Esophagus squamous epithelium (tissue), 5 donors: ENCODE measurements around the gene ICE2. TPM values are rescaled to one million over a fixed set of nuclear protein-coding genes. Genes with fewer than 3 reads are reported as not detected.
"Not testable (repeated sequence)": the region's sequence is repeated elsewhere in the genome, so short reads cannot be mapped to it uniquely, and the experiment has no call there.

ENCODE experiments used
- DNase-seq: peaks from one replicate; lab custom pipeline; 2025; lab: John Stamatoyannopoulos, UW
- H3K27ac ChIP-seq, 4 donors: fragments of 200-600 bp; sonication (generic); one replicate each; pipeline ENCODE4 v1.5.1; 2016 to 2019; ENCODE audit warnings: mild to moderate bottlenecking in 1 of 4
- H3K27me3 ChIP-seq, 4 donors: fragments of 200-600 bp; sonication (generic); 1 replicate in 3 of 4; 2 replicates in 1 of 4; pipeline versions ENCODE4 v1.5.1 to v1.6.0; 2017 to 2021; ENCODE audit warnings: antibody characterized with exemption in 1 of 4
- H3K36me3 ChIP-seq, 3 donors: fragments of 200-600 bp; sonication (generic); one replicate each; pipeline ENCODE4 v1.5.1; 2016 to 2019
- H3K4me1 ChIP-seq, 3 donors: fragments of 200-600 bp; sonication (generic); one replicate each; pipeline ENCODE4 v1.5.1; 2017 to 2019
- H3K4me3 ChIP-seq, 4 donors: fragments of 200-600 bp; sonication (generic); 1 replicate in 3 of 4; 2 replicates in 1 of 4; pipeline ENCODE4 v1.5.1; 2016 to 2019; ENCODE audit warnings: mild to moderate bottlenecking in 2 of 4, moderate library complexity in 1 of 4
- H3K9me3 ChIP-seq, 3 donors: fragments of 200-600 bp; sonication (generic); one replicate each; pipeline ENCODE4 v1.5.1; 2016 to 2019
- POLR2A ChIP-seq, 4 donors: fragments of 450-650 bp; IDR thresholded peaks; one replicate each; pipeline ENCODE4 v1.6.1; 2017; ENCODE audit warnings: antibody characterized with exemption in 4 of 4, mild to moderate bottlenecking in 4 of 4, moderate library complexity in 3 of 4
- WGBS, 2 donors: methylation state at CpG; one replicate each; pipeline ENCODE4 v1.1.5; 2018; 5-methylcytosine and 5-hydroxymethylcytosine counted together
- intact Hi-C: fragments of 100-400 bp; cut with DNase I; formaldehyde crosslinking; loops from one replicate; pipeline ENCODE4 v1.15.0; 2022
- total RNA-seq, 4 donors: library from RNA; depleted of rRNA; stranded (reverse); fragments of >200 nt; gene quantifications; one replicate each; pipeline ENCODE4 v1.1.0, GENCODE V29; 2016
- TF ChIP-seq, protein P1 (sequence below), 6 experiments: fragments of 450-650 bp in 4 of 6; fragments of 200-600 bp in 2 of 6; sonication (generic) in 2 of 6; IDR thresholded peaks; one replicate each; pipeline ENCODE4 v1.5.1; 2016 to 2019; ENCODE audit warnings: antibody characterized with exemption in 6 of 6, mild to moderate bottlenecking in 4 of 6, moderate library complexity in 4 of 6
- donor health status: DM: yes; HTN: yes; CAD: no.

ICE2 gene
- total RNA-seq, 4 donors from 2014 or later: 7.0 to 35.9 (median 19.9) TPM

DNA sequence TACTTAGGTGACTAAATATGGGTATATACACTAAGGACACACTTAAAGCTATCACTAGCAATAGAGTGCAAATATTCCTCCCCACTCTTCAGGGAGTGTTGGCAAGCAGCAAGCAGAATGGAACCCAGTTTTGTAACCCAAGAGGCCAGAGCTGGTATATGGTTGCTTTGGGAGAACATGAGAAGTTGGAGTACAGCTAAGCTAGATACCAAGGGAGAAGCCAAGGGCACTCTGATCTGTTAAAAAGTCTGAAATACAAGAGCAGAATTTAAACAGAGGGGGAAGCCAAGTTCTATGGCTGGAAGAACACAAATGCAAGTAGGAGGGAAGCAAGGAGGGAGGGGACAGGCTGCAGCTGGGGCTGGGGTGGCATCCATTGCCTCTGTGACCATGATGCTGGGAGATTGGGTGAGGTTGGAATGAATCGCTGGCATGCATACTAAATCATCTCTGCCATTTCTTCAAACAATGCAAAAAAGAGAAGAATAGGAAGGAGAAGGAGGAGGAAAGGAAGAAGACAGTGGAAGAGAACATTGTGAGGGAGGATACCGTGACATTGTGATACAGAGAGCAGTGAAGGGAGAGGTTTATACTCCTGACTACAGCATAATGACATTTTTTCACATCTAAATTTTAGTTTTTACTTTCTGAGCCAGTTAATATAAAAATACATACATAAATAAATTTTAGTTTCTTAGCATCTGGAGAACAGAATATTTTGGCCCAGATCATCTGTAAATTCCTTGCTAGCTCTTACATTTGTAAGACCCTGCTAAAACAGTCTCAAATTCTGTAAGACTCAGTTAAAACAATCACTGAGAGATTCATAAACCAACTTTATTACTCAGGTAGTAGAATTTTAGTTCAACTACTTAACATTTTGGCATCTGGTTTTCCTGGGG is 72.2 kb downstream of the ICE2 start:
- peak overlapping the region in 2 of 4 donors; percentile 25 to 84 for H3K27ac ChIP-seq
- 70 to 76% methylated on average over 2 of the region's 2 CpGs for WGBS, 2 donors
- DNase-seq: no peak
- H3K4me1 ChIP-seq: peaks cover 5 to 44% (median 16%) of the 10 kb centered on the region in 3 donors
- no peak overlapping the region for H3K4me3 ChIP-seq
- H3K27me3 ChIP-seq: no peaks in the 10 kb centered on the region
- H3K36me3 ChIP-seq: no peaks in the 10 kb centered on the region
- H3K9me3 ChIP-seq: no peaks in the 10 kb centered on the region
- intact Hi-C loops: no loop called here
- no peak for TF ChIP-seq POLR2A (IDR thresholded peaks at IDR 0.05)
- TF ChIP-seq, protein P1, sequence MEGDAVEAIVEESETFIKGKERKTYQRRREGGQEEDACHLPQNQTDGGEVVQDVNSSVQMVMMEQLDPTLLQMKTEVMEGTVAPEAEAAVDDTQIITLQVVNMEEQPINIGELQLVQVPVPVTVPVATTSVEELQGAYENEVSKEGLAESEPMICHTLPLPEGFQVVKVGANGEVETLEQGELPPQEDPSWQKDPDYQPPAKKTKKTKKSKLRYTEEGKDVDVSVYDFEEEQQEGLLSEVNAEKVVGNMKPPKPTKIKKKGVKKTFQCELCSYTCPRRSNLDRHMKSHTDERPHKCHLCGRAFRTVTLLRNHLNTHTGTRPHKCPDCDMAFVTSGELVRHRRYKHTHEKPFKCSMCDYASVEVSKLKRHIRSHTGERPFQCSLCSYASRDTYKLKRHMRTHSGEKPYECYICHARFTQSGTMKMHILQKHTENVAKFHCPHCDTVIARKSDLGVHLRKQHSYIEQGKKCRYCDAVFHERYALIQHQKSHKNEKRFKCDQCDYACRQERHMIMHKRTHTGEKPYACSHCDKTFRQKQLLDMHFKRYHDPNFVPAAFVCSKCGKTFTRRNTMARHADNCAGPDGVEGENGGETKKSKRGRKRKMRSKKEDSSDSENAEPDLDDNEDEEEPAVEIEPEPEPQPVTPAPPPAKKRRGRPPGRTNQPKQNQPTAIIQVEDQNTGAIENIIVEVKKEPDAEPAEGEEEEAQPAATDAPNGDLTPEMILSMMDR (IDR thresholded peaks at IDR 0.05): no peak

DNA sequence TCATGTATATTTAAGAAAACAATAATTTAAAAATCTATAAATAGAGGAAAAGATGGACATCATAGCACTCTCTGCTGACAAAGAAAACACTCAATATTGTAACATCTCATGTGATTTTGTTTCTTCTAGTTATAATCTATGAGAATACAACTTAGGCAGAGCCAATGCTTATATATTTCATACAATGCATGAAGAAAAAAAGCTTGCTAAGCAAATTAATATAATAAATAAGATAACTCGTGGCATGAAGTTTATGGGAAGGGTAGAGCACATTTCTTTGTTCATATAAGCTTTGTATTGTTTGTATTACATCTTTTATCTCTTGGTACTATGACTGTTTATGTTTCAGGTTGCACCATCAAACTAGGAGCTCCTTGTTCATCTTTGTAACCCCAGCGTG is 73.5 kb downstream of the ICE2 start:
- no peaks in the 10 kb centered on the region for H3K27me3 ChIP-seq
- peaks cover 5 to 50% (median 16%) of the 10 kb centered on the region in 3 donors for H3K4me1 ChIP-seq
- no peaks in the 10 kb centered on the region for H3K36me3 ChIP-seq
- intact Hi-C loops: no loop called here
- WGBS, 2 donors: 45 to 48% methylated on average over 2 of the region's 2 CpGs
- H3K4me3 ChIP-seq: no peak overlapping the region
- no peak for TF ChIP-seq POLR2A (IDR thresholded peaks at IDR 0.05)
- TF ChIP-seq, protein P1 (IDR thresholded peaks at IDR 0.05): no peak
- no peak for DNase-seq
- no peak overlapping the region for H3K27ac ChIP-seq
- no peaks in the 10 kb centered on the region for H3K9me3 ChIP-seq

DNA sequence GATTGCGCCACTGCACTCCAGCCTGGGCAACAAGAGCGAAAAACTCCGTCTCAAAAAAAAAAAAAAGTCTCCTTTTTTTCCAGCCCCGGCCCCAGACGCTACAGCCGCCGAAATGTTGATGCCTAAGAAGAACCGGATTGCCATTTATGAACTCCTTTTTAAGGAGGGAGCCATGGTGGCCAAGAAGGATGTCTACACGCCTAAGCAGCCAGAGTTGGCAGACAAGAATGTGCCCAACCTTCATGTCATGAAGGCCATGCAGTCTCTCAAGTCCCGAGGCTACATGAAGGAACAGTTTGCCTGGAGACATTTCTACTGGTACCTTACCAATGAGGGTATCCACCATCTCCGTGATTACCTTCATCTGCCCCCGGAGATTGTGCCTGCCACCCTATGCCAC is 74.6 kb downstream of the ICE2 start:
- WGBS, 2 donors: 94 to 97% methylated on average over 7 to 9 of the region's 12 CpGs
- H3K27ac ChIP-seq, H3K4me3 ChIP-seq, H3K27me3 ChIP-seq, H3K36me3 ChIP-seq, DNase-seq, H3K9me3 ChIP-seq, intact Hi-C loops: not testable (repeated sequence)
- peaks cover 5 to 53% (median 16%) of the 10 kb centered on the region in 3 donors for H3K4me1 ChIP-seq

DNA sequence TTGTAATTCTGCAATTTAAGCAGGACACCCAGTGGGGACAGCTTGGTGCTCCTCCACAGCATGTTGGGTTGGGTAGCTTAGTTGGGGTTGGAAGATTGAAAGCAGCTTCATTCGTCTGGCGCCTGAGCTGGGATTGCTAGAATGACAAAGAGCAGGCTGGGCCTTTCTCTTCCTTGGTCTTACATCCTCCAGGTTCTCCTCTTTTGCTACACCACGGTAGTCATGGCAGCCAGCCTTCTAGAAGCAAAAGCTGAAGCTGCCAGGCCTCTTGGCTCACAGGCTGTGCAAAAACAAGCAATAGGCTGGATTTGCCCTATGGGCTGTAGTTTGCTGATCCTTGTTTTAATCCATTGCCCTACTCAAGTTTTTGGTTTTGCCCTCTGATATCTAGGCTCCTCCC is 78.0 kb downstream of the ICE2 start:
- intact Hi-C loops: no loop called here
- Histone ChIP-seq H3K4me3 (no peak overlapping the region), H3K36me3 (peaks cover 0 to 5% (median 4%) of the 10 kb centered on the region in 3 donors), H3K27me3 (no peaks in the 10 kb centered on the region), H3K4me1 (peaks cover 0 to 45% (median under 1%) of the 10 kb centered on the region in 3 donors), H3K27ac (no peak overlapping the region), H3K9me3 (no peaks in the 10 kb centered on the region)
- DNase-seq: no peak
- TF ChIP-seq POLR2A (IDR thresholded peaks at IDR 0.05): no peak
- 30 to 37% methylated on average over 3 of the region's 3 CpGs for WGBS, 2 donors

DNA sequence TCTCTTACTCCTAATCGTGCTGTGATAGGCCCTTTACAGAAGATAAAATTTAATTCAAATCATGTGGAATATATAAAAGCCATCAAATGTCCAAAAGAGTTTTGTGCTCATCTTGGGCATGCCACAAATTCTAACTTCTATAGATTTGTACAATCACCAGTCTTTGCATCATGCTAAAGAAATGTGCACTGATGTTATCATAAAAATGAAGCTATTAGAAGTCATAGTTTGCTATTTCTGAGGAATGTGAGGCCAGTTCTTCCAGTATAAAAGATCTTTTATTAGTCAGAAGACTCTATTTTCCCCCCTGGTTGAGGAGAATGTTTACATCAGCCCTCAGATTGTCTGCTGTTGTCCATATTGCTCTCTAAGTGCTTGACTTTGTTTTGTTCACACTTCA is 79.0 kb downstream of the ICE2 start:
- peak overlapping the region; percentile 98 to 100 (median 98) for H3K27ac ChIP-seq
- WGBS, 2 donors: 81 to 90% methylated on average over 1 of the region's 1 CpG
- no peaks in the 10 kb centered on the region for H3K27me3 ChIP-seq
- intact Hi-C loops: no loop called here
- H3K36me3 ChIP-seq: peaks cover 0 to 14% (median 8%) of the 10 kb centered on the region in 3 donors
- H3K4me3 ChIP-seq: no peak overlapping the region
- TF ChIP-seq, protein P1 (IDR thresholded peaks at IDR 0.05): no peak
- TF ChIP-seq POLR2A (IDR thresholded peaks at IDR 0.05): no peak
- DNase-seq: no peak
- no peaks in the 10 kb centered on the region for H3K9me3 ChIP-seq
- peaks cover 5 to 55% (median 11%) of the 10 kb centered on the region in 3 donors for H3K4me1 ChIP-seq

DNA sequence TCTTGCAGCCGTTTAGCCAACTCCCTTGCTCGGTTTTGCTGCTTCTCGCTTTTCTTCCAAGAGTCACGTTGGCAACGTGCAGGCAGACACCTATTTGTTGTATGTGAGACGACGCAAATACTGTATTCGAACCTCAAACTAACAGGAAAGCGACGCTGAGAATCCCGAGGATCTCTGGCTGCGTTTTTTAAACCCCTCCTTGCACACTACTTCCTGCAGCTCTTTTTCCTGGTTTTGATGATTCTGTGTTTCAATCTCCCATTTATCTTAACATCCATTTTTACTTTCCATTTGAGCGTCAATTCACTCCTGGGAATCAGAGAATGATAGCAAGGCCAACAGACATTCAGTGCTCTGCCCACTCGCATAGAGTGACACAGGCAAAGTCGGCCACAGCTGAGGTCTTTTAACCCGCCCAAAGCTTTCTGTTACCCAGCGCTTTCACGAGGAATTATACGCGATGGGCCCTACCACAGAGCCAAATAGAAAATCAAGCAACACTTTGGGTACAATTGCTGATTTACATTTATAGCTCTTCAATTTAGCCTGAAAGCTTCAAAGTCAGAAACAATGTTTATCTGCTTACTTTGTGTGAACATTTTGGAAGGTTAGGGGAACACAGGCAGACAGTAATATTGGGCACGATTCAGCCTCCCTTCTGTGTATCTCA is 79.6 kb downstream of the ICE2 start:
- intact Hi-C loops: no loop called here
- 49 to 60% methylated on average over 21 of the region's 21 CpGs for WGBS, 2 donors
- no peaks in the 10 kb centered on the region for H3K27me3 ChIP-seq
- peaks cover 11 to 61% (median 16%) of the 10 kb centered on the region in 3 donors for H3K4me1 ChIP-seq
- DNase-seq: no peak
- no peaks in the 10 kb centered on the region for H3K9me3 ChIP-seq
- peaks cover 0 to 18% (median 8%) of the 10 kb centered on the region in 3 donors for H3K36me3 ChIP-seq
- H3K27ac ChIP-seq: peak overlapping the region; percentile 98 to 100 (median 98)
- TF ChIP-seq POLR2A (IDR thresholded peaks at IDR 0.05): no peak
- TF ChIP-seq, protein P1 (IDR thresholded peaks at IDR 0.05): no peak
- peak overlapping the region in 3 of 4 donors; percentile 81 to 99 (median 87) for H3K4me3 ChIP-seq
